PC-3 (cell line): Measurements from ENCODE around the gene FARP1. TPM values are rescaled to one million over a fixed set of nuclear protein-coding genes. Genes with fewer than 3 reads are reported as not detected.

Experiments
- ATAC-seq: fragments of 200-7000 bp; cut with Tn5 transposase; 2 replicates; pipeline ENCODE4 v1.9.1; 2020; ENCODE audit warnings: mild to moderate bottlenecking, moderate library complexity
- BruUV-seq: library from RNA; stranded (reverse); fragments of 400-500 nt; replicated peaks from 2 replicates; lab custom pipeline; 2021; lab: Mats Ljungman, UMichigan
- CTCF ChIA-PET: fragments of 300-600 bp; sonication (Branson Sonifier 250); formaldehyde crosslinking; loops from one replicate; lab custom pipeline; 2022; ENCODE audit warnings: antibody characterized with exemption; lab: Charles Lee
- POLR2A ChIA-PET: fragments of 300-600 bp; sonication (Branson Sonifier 250); formaldehyde crosslinking; loops from one replicate; lab custom pipeline; 2022; ENCODE audit warnings: antibody characterized with exemption; ENCODE audit not compliant: unreplicated experiment; lab: Charles Lee
- DNase-seq: peaks from one replicate; pipeline ENCODE4 v3.0.0-alpha.2; 2015
- H2AFZ ChIP-seq: fragments of 300-600 bp; sonication (generic); 2 replicates; pipeline ENCODE4 v1.6.0; 2016; ENCODE audit warnings: antibody characterized with exemption, low read length
- H3F3A ChIP-seq: fragments of 300-600 bp; sonication (generic); one replicate; pipeline ENCODE4 v1.6.0; 2017; ENCODE audit warnings: antibody characterized with exemption, low read length, control low read depth, mild to moderate bottlenecking; ENCODE audit not compliant: unreplicated experiment
- H3K27ac ChIP-seq: fragments of 300-600 bp; sonication (generic); 2 replicates; pipeline ENCODE4 v1.5.1; 2016; ENCODE audit warnings: mild to moderate bottlenecking, low read length
- H3K27me3 ChIP-seq: fragments of 300-600 bp; sonication (generic); 2 replicates; pipeline ENCODE4 v1.6.1; 2016; ENCODE audit warnings: low read length, mixed read lengths
- H3K36me3 ChIP-seq: fragments of 300-600 bp; sonication (generic); 2 replicates; pipeline ENCODE4 v1.6.1; 2016; ENCODE audit warnings: low read depth, mixed run types, low read length, mixed read lengths
- H3K4me1 ChIP-seq: fragments of 300-600 bp; sonication (generic); 2 replicates; pipeline ENCODE4 v1.5.1; 2016; ENCODE audit warnings: low read length; ENCODE audit not compliant: insufficient read depth
- H3K4me2 ChIP-seq: fragments of 300-600 bp; sonication (generic); 2 replicates; pipeline ENCODE4 v1.6.0; 2016; ENCODE audit warnings: low read length
- H3K4me3 ChIP-seq: fragments of 300-600 bp; sonication (generic); 2 replicates; pipeline ENCODE4 v1.5.1; 2016; ENCODE audit warnings: mild to moderate bottlenecking, low read length, mixed read lengths
- H3K79me2 ChIP-seq: fragments of 300-600 bp; sonication (generic); 2 replicates; pipeline ENCODE4 v1.6.1; 2017; ENCODE audit warnings: low read length, mixed read lengths
- H3K9ac ChIP-seq: fragments of 300-600 bp; sonication (generic); 2 replicates; pipeline ENCODE4 v1.6.0; 2016; ENCODE audit warnings: mild to moderate bottlenecking, low read length
- H3K9me2 ChIP-seq: fragments of 300-600 bp; sonication (generic); replicated peaks from 2 replicates; pipeline ENCODE4 v1.6.1; 2016; ENCODE audit warnings: mixed run types, low read length, mixed read lengths
- H3K9me3 ChIP-seq: fragments of 300-600 bp; sonication (generic); 2 replicates; pipeline ENCODE4 v1.6.1; 2016; ENCODE audit warnings: low read length, mixed read lengths
- H4K20me1 ChIP-seq: fragments of 300-600 bp; sonication (generic); 2 replicates; pipeline ENCODE4 v1.6.1; 2016; ENCODE audit warnings: low read length, mixed read lengths
- CTCF ChIP-seq: fragments of 300-600 bp; sonication (generic); conservative IDR thresholded peaks from 2 replicates; pipeline ENCODE4 v1.5.1; 2017; ENCODE audit warnings: antibody characterized with exemption, low read depth, mild to moderate bottlenecking, low read length
- EZH2 ChIP-seq: fragments of 300-600 bp; sonication (generic); IDR thresholded peaks from one replicate; pipeline ENCODE4 v1.6.1; 2017; ENCODE audit warnings: antibody characterized with exemption, mild to moderate bottlenecking, low read length; ENCODE audit not compliant: unreplicated experiment
- EZH2phosphoT487 ChIP-seq: fragments of 300-600 bp; sonication (generic); IDR thresholded peaks from 2 replicates; pipeline ENCODE4 v1.6.1; 2018; ENCODE audit warnings: mild to moderate bottlenecking, antibody characterized with exemption, low read length, borderline replicate concordance
- intact Hi-C: fragments of 100-400 bp; cut with micrococcal nuclease; formaldehyde crosslinking; loops from 2 replicates; pipeline ENCODE4 v1.9.0; 2023
- total RNA-seq: library from RNA; depleted of rRNA; stranded (reverse); fragments of >200 nt; gene quantifications from 2 replicates; pipeline ENCODE4 v1.2.3, GENCODE V29; 2014

Gene FARP1
- total RNA-seq, 1 experiment from 2014 or later: 18.2 TPM

GRCh38 chr13:98279473-98280175, 136.7 kb downstream of the FARP1 start:
- no peak overlapping the region for H3K9ac ChIP-seq
- ATAC-seq: no peak
- no peaks in the 10 kb centered on the region for H3K36me3 ChIP-seq
- no peaks in the 10 kb centered on the region for H3K27me3 ChIP-seq
- ChIA-PET POLR2A (no interaction called here), CTCF (no interaction called here)
- intact Hi-C loops: loop anchor here (10.0 kb wide), 1 partner anchor 125 kb away; no protein-coding TSS in a partner anchor
- H3K27ac ChIP-seq: no peak overlapping the region
- H3K9me3 ChIP-seq: no peaks in the 10 kb centered on the region
- no peaks in the 10 kb centered on the region for H3K9me2 ChIP-seq
- peaks cover under 1% of the 10 kb centered on the region; the same call in 1 of the 2 replicates for H3K4me1 ChIP-seq
- DNase-seq: no peak
- no peaks in the 10 kb centered on the region for H4K20me1 ChIP-seq
- TF ChIP-seq CTCF (no peak), EZH2 (no peak), EZH2phosphoT487 (no peak)
- no peaks in the 10 kb centered on the region for H3F3A ChIP-seq
- H2AFZ ChIP-seq: no peak overlapping the region
- BruUV-seq: no TSS peak
- H3K79me2 ChIP-seq: no peaks in the 10 kb centered on the region; the same call in 1 of the 2 replicates
- H3K4me2 ChIP-seq: no peak overlapping the region
- H3K4me3 ChIP-seq: no peak overlapping the region

GRCh38 chr13:98280176-98280510, 137.2 kb downstream of the FARP1 start:
- Histone ChIP-seq H3K4me2 (no peak overlapping the region), H3K27ac (no peak overlapping the region)
- CTCF ChIA-PET: no interaction called here

More at GRCh38 chr13:98280176-98280510, 137.2 kb downstream of the FARP1 start:
- no peaks in the 10 kb centered on the region for H3F3A ChIP-seq
- DNase-seq (no peak), ATAC-seq (no peak)
- no peak overlapping the region for H3K9ac ChIP-seq
- intact Hi-C loops: no loop called here
- no peaks in the 10 kb centered on the region for H3K9me3 ChIP-seq
- no peaks in the 10 kb centered on the region for H3K27me3 ChIP-seq
- H3K36me3 ChIP-seq: no peaks in the 10 kb centered on the region
- no peaks in the 10 kb centered on the region for H3K4me1 ChIP-seq
- no peak for TF ChIP-seq EZH2phosphoT487
- TF ChIP-seq CTCF: no peak
- TF ChIP-seq EZH2: no peak
- POLR2A ChIA-PET: no interaction called here
- H3K79me2 ChIP-seq: no peaks in the 10 kb centered on the region
- no TSS peak for BruUV-seq
- no peak overlapping the region for H3K4me3 ChIP-seq
- H2AFZ ChIP-seq: no peak overlapping the region
- no peaks in the 10 kb centered on the region for H4K20me1 ChIP-seq
- no peaks in the 10 kb centered on the region for H3K9me2 ChIP-seq
